B cell (primary cell): ENCODE results near the gene ACSF2.

Experiments
- EZH2 ChIP-seq: IDR thresholded peaks from 2 replicates; pipeline ENCODE4 v1.6.1; 2012; ENCODE audit warnings: borderline replicate concordance, low read depth, mild to moderate bottlenecking, moderate library complexity, low read length; ENCODE audit not compliant: insufficient read depth, poor library complexity, severe bottlenecking
- TF ChIP-seq, protein P1 (sequence below): fragments of 200-600 bp; IDR thresholded peaks from one replicate; pipeline ENCODE4 v1.8.0; 2022; ENCODE audit warnings: antibody characterized with exemption, mild to moderate bottlenecking

DNA sequence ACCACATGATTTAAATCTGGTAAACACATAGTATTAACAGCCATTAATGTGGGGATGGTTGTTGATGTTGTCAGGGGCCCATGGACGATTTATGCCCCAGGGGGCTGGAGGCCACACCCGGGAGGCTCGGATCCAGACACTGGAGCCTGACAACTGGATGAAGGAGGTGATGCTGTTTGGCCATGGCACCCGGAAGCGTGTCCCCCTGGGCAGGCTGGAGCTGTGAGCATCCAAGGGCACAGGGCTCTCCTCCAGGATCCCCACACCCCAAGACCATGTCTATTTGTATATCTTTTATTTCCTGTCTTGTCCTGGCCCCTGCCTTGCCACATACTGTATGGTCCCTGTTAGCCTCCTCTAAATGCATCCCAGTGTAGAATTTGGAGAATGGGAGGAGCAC, 57.2 kb downstream of the ACSF2 start:
- TF ChIP-seq, protein P1, sequence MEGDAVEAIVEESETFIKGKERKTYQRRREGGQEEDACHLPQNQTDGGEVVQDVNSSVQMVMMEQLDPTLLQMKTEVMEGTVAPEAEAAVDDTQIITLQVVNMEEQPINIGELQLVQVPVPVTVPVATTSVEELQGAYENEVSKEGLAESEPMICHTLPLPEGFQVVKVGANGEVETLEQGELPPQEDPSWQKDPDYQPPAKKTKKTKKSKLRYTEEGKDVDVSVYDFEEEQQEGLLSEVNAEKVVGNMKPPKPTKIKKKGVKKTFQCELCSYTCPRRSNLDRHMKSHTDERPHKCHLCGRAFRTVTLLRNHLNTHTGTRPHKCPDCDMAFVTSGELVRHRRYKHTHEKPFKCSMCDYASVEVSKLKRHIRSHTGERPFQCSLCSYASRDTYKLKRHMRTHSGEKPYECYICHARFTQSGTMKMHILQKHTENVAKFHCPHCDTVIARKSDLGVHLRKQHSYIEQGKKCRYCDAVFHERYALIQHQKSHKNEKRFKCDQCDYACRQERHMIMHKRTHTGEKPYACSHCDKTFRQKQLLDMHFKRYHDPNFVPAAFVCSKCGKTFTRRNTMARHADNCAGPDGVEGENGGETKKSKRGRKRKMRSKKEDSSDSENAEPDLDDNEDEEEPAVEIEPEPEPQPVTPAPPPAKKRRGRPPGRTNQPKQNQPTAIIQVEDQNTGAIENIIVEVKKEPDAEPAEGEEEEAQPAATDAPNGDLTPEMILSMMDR: no peak
- TF ChIP-seq EZH2: no peak
